H1 (cell line): ENCODE data around the gene DAZAP1. TPM values are rescaled to one million over a fixed set of nuclear protein-coding genes. Genes with fewer than 3 reads are reported as not detected.
"Not testable (repeated sequence)": the region's sequence is repeated elsewhere in the genome, so short reads cannot be mapped to it uniquely, and the experiment has no call there.

ENCODE experiments used
- CTCF ChIA-PET: fragments of 300-600 bp; sonication (Branson Sonifier 250); formaldehyde crosslinking; loops from one replicate; lab custom pipeline; 2021; ENCODE audit not compliant: partially characterized antibody; lab: Charles Lee
- POLR2A ChIA-PET: fragments of 300-600 bp; sonication (Branson Sonifier 250); formaldehyde crosslinking; loops from one replicate; lab custom pipeline; 2021; ENCODE audit warnings: inconsistent platforms; ENCODE audit not compliant: partially characterized antibody; lab: Charles Lee
- DNase-seq, 2 experiments: peaks; one replicate each; pipeline versions ENCODE4 v3.0.0 to v3.0.0-alpha.2; 2010 to 2022; ENCODE audit warnings: low spot score in 2 of 2, low read depth in 1 of 2, mixed read lengths in 1 of 2
- FAIRE-seq: peaks from 2 replicates; lab custom pipeline; 2011; peaks lifted over from hg19 to GRCh38; lab: Jason Lieb, UNC
- H2AFZ ChIP-seq: 2 replicates; pipeline ENCODE4 v1.8.1; 2012; ENCODE audit warnings: low read length, inconsistent platforms
- H2AK5ac ChIP-seq: 2 replicates; pipeline ENCODE4 v1.6.1; 2013; ENCODE audit warnings: low read depth, low read length
- H2BK120ac ChIP-seq: replicated peaks from 2 replicates; pipeline ENCODE3; 2013; ENCODE audit warnings: low read depth, low read length, inconsistent platforms
- H2BK12ac ChIP-seq: 2 replicates; pipeline ENCODE4 v1.6.1; 2013; ENCODE audit warnings: low read depth, low read length
- H2BK15ac ChIP-seq: 2 replicates; pipeline ENCODE4 v1.6.1; 2013; ENCODE audit warnings: low read length
- H2BK20ac ChIP-seq: 2 replicates; pipeline ENCODE4 v1.6.1; 2013; ENCODE audit warnings: low read length
- H2BK5ac ChIP-seq: 2 replicates; pipeline ENCODE4 v1.6.1; 2013; ENCODE audit warnings: low read depth, low read length
- H3K14ac ChIP-seq: 2 replicates; pipeline ENCODE4 v1.6.1; 2013; ENCODE audit warnings: inconsistent platforms; ENCODE audit not compliant: insufficient read length
- H3K18ac ChIP-seq: 2 replicates; pipeline ENCODE4 v1.6.1; 2013; ENCODE audit warnings: low read length; ENCODE audit errors: extremely low read depth
- H3K23ac ChIP-seq: 2 replicates; pipeline ENCODE4 v1.6.1; 2013; ENCODE audit warnings: inconsistent platforms; ENCODE audit not compliant: insufficient read length
- H3K23me2 ChIP-seq: 2 replicates; pipeline ENCODE4 v1.6.1; 2013; ENCODE audit warnings: low read depth, low read length
- H3K27ac ChIP-seq: 2 replicates; pipeline ENCODE4 v1.6.1; 2011; ENCODE audit warnings: low read depth, low read length, inconsistent platforms
- H3K27me3 ChIP-seq, 4 experiments: replicated peaks in 1 of 4; 1 replicate in 1 of 4; 2 replicates in 3 of 4; pipeline versions ENCODE4 v1.6.1 to v1.8.1; 2011 to 2013; ENCODE audit warnings: low read length in 3 of 4, mild to moderate bottlenecking in 3 of 4, inconsistent platforms in 2 of 4, mixed read lengths in 2 of 4, moderate library complexity in 1 of 4; ENCODE audit not compliant: control insufficient read depth in 3 of 4, insufficient read depth in 3 of 4; ENCODE audit errors: extremely low read depth in 1 of 4
- H3K36me3 ChIP-seq, 4 experiments: 2 replicates each; pipeline versions ENCODE4 v1.6.1 to v1.8.1; 2011 to 2013; ENCODE audit warnings: mild to moderate bottlenecking in 4 of 4, low read length in 3 of 4, moderate library complexity in 2 of 4, control low read depth in 1 of 4, inconsistent platforms in 1 of 4; ENCODE audit not compliant: insufficient read depth in 4 of 4, control insufficient read depth in 2 of 4
- H3K4ac ChIP-seq: replicated peaks from 2 replicates; pipeline ENCODE3; 2013; ENCODE audit warnings: low read length, low read depth, mixed read lengths, inconsistent platforms; ENCODE audit not compliant: insufficient read length
- H3K4me1 ChIP-seq, 4 experiments: replicated peaks in 1 of 4; 1 replicate in 1 of 4; 2 replicates in 3 of 4; pipeline versions ENCODE4 v1.6.1 to v1.8.1; 2011 to 2013; ENCODE audit warnings: low read length in 3 of 4, inconsistent platforms in 2 of 4, mixed read lengths in 1 of 4; ENCODE audit not compliant: insufficient read depth in 4 of 4, control insufficient read depth in 3 of 4
- H3K4me2 ChIP-seq, 2 experiments: 2 replicates each; pipeline versions ENCODE4 v1.6.1 to v1.8.1; 2011 to 2013; ENCODE audit warnings: low read depth in 2 of 2, low read length in 2 of 2, control low read depth in 1 of 2, inconsistent platforms in 1 of 2, mild to moderate bottlenecking in 1 of 2; ENCODE audit not compliant: insufficient read depth in 1 of 2
- H3K4me3 ChIP-seq, 4 experiments: fragments of 200-600, 300-600 bp in 1 of 4; sonication (generic), shearing (Covaris generic), sonication (Bioruptor Twin) in 1 of 4; 2 replicates each; pipeline versions ENCODE4 v1.5.1 to v1.8.1; 2011 to 2016; ENCODE audit warnings: low read length in 4 of 4, low read depth in 3 of 4, control low read depth in 2 of 4, inconsistent platforms in 2 of 4, mild to moderate bottlenecking in 2 of 4, mixed read lengths in 1 of 4, moderate library complexity in 1 of 4; ENCODE audit not compliant: insufficient read depth in 2 of 4; ENCODE audit errors: extremely low read depth in 1 of 4
- H3K56ac ChIP-seq: replicated peaks from 2 replicates; pipeline ENCODE3; 2013; ENCODE audit warnings: low read depth, mild to moderate bottlenecking, mixed read lengths, low read length, inconsistent platforms; ENCODE audit not compliant: insufficient read length
- H3K79me1 ChIP-seq: 2 replicates; pipeline ENCODE4 v1.6.1; 2013; ENCODE audit warnings: low read depth, low read length, control low read depth
- H3K79me2 ChIP-seq, 2 experiments: 2 replicates each; pipeline versions ENCODE4 v1.6.1 to v1.8.1; 2012 to 2013; ENCODE audit warnings: low read length in 2 of 2, mild to moderate bottlenecking in 2 of 2, inconsistent platforms in 1 of 2; ENCODE audit not compliant: insufficient read depth in 2 of 2, control insufficient read depth in 1 of 2
- H3K9ac ChIP-seq, 4 experiments: replicated peaks in 1 of 4; 1 replicate in 1 of 4; 2 replicates in 3 of 4; pipeline versions ENCODE4 v1.6.1 to v1.8.1; 2011 to 2013; ENCODE audit warnings: low read depth in 3 of 4, low read length in 3 of 4, control low read depth in 2 of 4, mild to moderate bottlenecking in 2 of 4, moderate library complexity in 2 of 4, inconsistent platforms in 1 of 4; ENCODE audit errors: extremely low read depth in 1 of 4
- H3K9me3 ChIP-seq, 2 experiments: 2 replicates each; pipeline versions ENCODE4 v1.6.1 to v1.8.1; 2012 to 2013; ENCODE audit warnings: mild to moderate bottlenecking in 2 of 2, moderate library complexity in 2 of 2, control low read depth in 1 of 2, inconsistent platforms in 1 of 2, low read depth in 1 of 2, low read length in 1 of 2, mixed read lengths in 1 of 2; ENCODE audit not compliant: insufficient read depth in 2 of 2
- H4K20me1 ChIP-seq, 2 experiments: replicated peaks in 1 of 2; 2 replicates each; pipeline versions ENCODE3 to v1.8.1; 2011 to 2013; ENCODE audit warnings: inconsistent platforms in 2 of 2, low read length in 2 of 2, mild to moderate bottlenecking in 1 of 2; ENCODE audit not compliant: insufficient read depth in 2 of 2, control insufficient read depth in 1 of 2
- H4K5ac ChIP-seq: 2 replicates; pipeline ENCODE4 v1.6.1; 2013; ENCODE audit warnings: low read length, low read depth, mixed read lengths, inconsistent platforms; ENCODE audit not compliant: insufficient read length
- H4K8ac ChIP-seq: 2 replicates; pipeline ENCODE4 v1.8.0; 2013; ENCODE audit warnings: mild to moderate bottlenecking, moderate library complexity, low read length, inconsistent platforms; ENCODE audit not compliant: insufficient read depth; ENCODE audit errors: extremely low read depth
- H4K91ac ChIP-seq: replicated peaks from 2 replicates; pipeline ENCODE3; 2013; ENCODE audit warnings: low read length, mixed read lengths, inconsistent platforms; ENCODE audit not compliant: insufficient read length
- WGBS, 2 experiments: shearing (Covaris generic) in 1 of 2; methylation state at CpG; one replicate each; pipeline versions ENCODE4 v1.1.6 to v1.1.7; 2013 to 2015; ENCODE audit warnings: low lambda C conversion rate in 2 of 2, mixed read lengths in 2 of 2, inconsistent platforms in 1 of 2, low coverage in 1 of 2, missing lambda C conversion rate in 1 of 2; ENCODE audit not compliant: insufficient replicate concordance in 2 of 2, insufficient coverage in 1 of 2, insufficient read length in 1 of 2; ENCODE audit errors: extremely low coverage in 1 of 2, missing lambda C conversion rate in 1 of 2; 5-methylcytosine and 5-hydroxymethylcytosine counted together
- polyA plus RNA-seq, 7 experiments: library from polyadenylated mRNA; depleted of rRNA in 3 of 7; stranded (reverse) in 5 of 7; unstranded in 2 of 7; fragments of >200 nt in 5 of 7; fragments of 200-250 nt in 2 of 7; gene quantifications; 1 replicate in 5 of 7; 2 replicates in 1 of 7; 4 replicates in 1 of 7; pipeline versions ENCODE4 v1.2.1 to v1.2.3, GENCODE V29; 2011 to 2013; ENCODE audit warnings: missing spikeins in 2 of 7, mixed read lengths in 2 of 7
- total RNA-seq: library from RNA; stranded (reverse); fragmentation: NEBNext Ultra II Directional; extraction: Animal tissue kit (Norgen Biotek cat#: 25700); gene quantifications from 2 replicates; pipeline ENCODE4 v1.2.1, GENCODE V29; 2021

DAZAP1 gene
- total and polyA plus RNA-seq, 2 of the 8 experiments (the other 6 are each of a cell fraction or from before 2014, with no cell fraction given): 79.6 to 341 TPM

DNA sequence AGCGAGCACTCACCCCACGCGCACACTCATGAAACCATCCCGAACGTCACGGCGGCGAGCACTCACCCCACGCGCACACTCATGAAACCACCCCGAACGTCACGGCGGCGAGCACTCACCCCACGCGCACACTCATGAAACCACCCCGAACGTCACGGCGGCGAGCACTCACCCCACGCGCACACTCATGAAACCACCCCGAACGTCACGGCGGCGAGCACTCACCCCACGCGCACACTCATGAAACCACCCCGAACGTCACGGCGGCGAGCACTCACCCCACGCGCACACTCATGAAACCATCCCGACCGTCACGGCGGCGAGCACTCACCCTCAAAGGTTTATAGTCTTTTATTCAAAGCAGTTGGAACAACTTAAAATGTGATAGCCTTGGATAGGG is 12.7 kb downstream of the DAZAP1 start:
- ChIA-PET POLR2A (interaction anchor here (0.8 to 1.5 kb wide), 4 partner anchors 10 to 151 kb away, joined by 3 to 5 read pairs (median 4); partner anchors contain the start of genes CIRBP and FAM174C), CTCF (interaction anchor here (0.9 to 1.9 kb wide), 5 partner anchors 8 to 103 kb away, joined by 3 to 8 read pairs (median 4); no protein-coding TSS in a partner anchor)
- H2BK120ac ChIP-seq, H2AFZ ChIP-seq, H4K91ac ChIP-seq, H2BK5ac ChIP-seq, H2AK5ac ChIP-seq, H3K27ac ChIP-seq, H3K23ac ChIP-seq, H3K4me3 ChIP-seq, H4K5ac ChIP-seq, H2BK20ac ChIP-seq, H3K14ac ChIP-seq, H3K56ac ChIP-seq, H3K4me2 ChIP-seq, DNase-seq, H3K18ac ChIP-seq, H2BK12ac ChIP-seq, H3K9me3 ChIP-seq, H3K4ac ChIP-seq, H3K23me2 ChIP-seq, H2BK15ac ChIP-seq, H3K27me3 ChIP-seq, FAIRE-seq, H3K9ac ChIP-seq: not testable (repeated sequence)
- H3K79me1 ChIP-seq: peaks cover 25% of the 10 kb centered on the region
- peaks cover 8 to 24% (median 17%) of the 10 kb centered on the region in 4 experiments for H3K4me1 ChIP-seq
- peaks cover 32 to 74% (median 52%) of the 10 kb centered on the region in 4 experiments for H3K36me3 ChIP-seq
- H4K20me1 ChIP-seq: peaks cover 55 to 59% of the 10 kb centered on the region in 2 experiments
- H4K8ac ChIP-seq: peak overlapping the region; percentile 65; the same call in 1 of the 2 replicates
- H3K79me2 ChIP-seq: peaks cover 29 to 86% of the 10 kb centered on the region in 2 experiments
- 96% methylated on average over 14 of the region's 43 CpGs; no CpG with 5 or more reads in 1 of the 2 experiments for WGBS, 2 experiments
